ENCODE results near the gene AFF3. TPM values are rescaled to one million over a fixed set of nuclear protein-coding genes. Genes with fewer than 3 reads are reported as not detected.

Gene AFF3
- total and polyA plus RNA-seq, 2 of the 8 experiments (the other 6 are each of a cell fraction or from before 2014, with no cell fraction given): 0.27 to 3.0 TPM

- H2AFZ ChIP-seq (ENCODE audit: low read length): no peak overlapping the region
- H3K4ac ChIP-seq (replicated peaks; ENCODE audit: insufficient read length, low read depth, low read length): no peak overlapping the region
- no peaks in the 10 kb centered on the region for H3K27me3 ChIP-seq (replicated peaks in 1 of 4; ENCODE audit: control insufficient read depth in 3 of 4, extremely low read depth in 1 of 4, insufficient read depth in 3 of 4, low read length in 3 of 4)
- H4K5ac ChIP-seq (ENCODE audit: insufficient read length, low read depth, low read length): no peak overlapping the region
- no peaks in the 10 kb centered on the region for H3K36me3 ChIP-seq (ENCODE audit: control insufficient read depth in 2 of 4, insufficient read depth in 4 of 4, low read length in 3 of 4)
- no peak overlapping the region for H3K9ac ChIP-seq (replicated peaks in 1 of 4; ENCODE audit: extremely low read depth in 1 of 4, low read depth in 3 of 4, low read length in 3 of 4)
- H3K14ac ChIP-seq (ENCODE audit: insufficient read length): no peak overlapping the region
- H4K20me1 ChIP-seq (replicated peaks in 1 of 2; ENCODE audit: control insufficient read depth in 1 of 2, insufficient read depth in 2 of 2, low read length in 2 of 2): no peaks in the 10 kb centered on the region
- H2BK20ac ChIP-seq (ENCODE audit: low read length): no peak overlapping the region
- H3K79me2 ChIP-seq (ENCODE audit: control insufficient read depth in 1 of 2, insufficient read depth in 2 of 2, low read length in 2 of 2): no peaks in the 10 kb centered on the region
- H4K8ac ChIP-seq (ENCODE audit: extremely low read depth, insufficient read depth, low read length): no peak overlapping the region
- no peak overlapping the region for H3K4me2 ChIP-seq (ENCODE audit: insufficient read depth in 1 of 2, low read depth in 2 of 2, low read length in 2 of 2)
- no peak overlapping the region for H3K56ac ChIP-seq (replicated peaks; ENCODE audit: insufficient read length, low read depth, low read length)
- WGBS, 2 experiments (ENCODE audit: extremely low coverage in 1 of 2, insufficient coverage in 1 of 2, insufficient read length in 1 of 2, insufficient replicate concordance in 2 of 2, low coverage in 1 of 2, low lambda C conversion rate in 2 of 2, missing lambda C conversion rate in 1 of 2): 61% methylated on average over 3 of the region's 3 CpGs; no CpG with 5 or more reads in 1 of the 2 experiments
- no peak overlapping the region for H3K23ac ChIP-seq (ENCODE audit: insufficient read length)
- H3K18ac ChIP-seq (ENCODE audit: extremely low read depth, low read length): no peak overlapping the region
- no peak for FAIRE-seq
- no peaks in the 10 kb centered on the region for H3K9me3 ChIP-seq (ENCODE audit: insufficient read depth in 2 of 2, low read depth in 1 of 2, low read length in 1 of 2)
- no peak for TF ChIP-seq POLR2A (IDR thresholded peaks at IDR 0.05; ENCODE audit: control extremely low read depth in 1 of 2, low read depth in 2 of 2, low read length in 2 of 2)
- peak; percentile 84; the same call in 1 of the 2 replicates for TF ChIP-seq SP1 (IDR thresholded peaks at IDR 0.05; ENCODE audit: low read depth, low read length)
- ChIA-PET POLR2A (ENCODE audit: partially characterized antibody) (no interaction called here), CTCF (ENCODE audit: partially characterized antibody) (no interaction called here)
- no peak overlapping the region for H2BK5ac ChIP-seq (ENCODE audit: low read depth, low read length)
- no peaks in the 10 kb centered on the region for H3K79me1 ChIP-seq (ENCODE audit: low read depth, low read length)
- no peak overlapping the region for H3K27ac ChIP-seq (ENCODE audit: low read depth, low read length)
- peak in 1 of 2 experiments; percentile 34 for DNase-seq (ENCODE audit: low read depth in 1 of 2, low spot score in 2 of 2)
- H3K4me3 ChIP-seq (ENCODE audit: extremely low read depth in 1 of 4, insufficient read depth in 2 of 4, low read depth in 3 of 4, low read length in 4 of 4): no peak overlapping the region
- H4K91ac ChIP-seq (replicated peaks; ENCODE audit: insufficient read length, low read length): no peak overlapping the region
- no peak overlapping the region for H2BK12ac ChIP-seq (ENCODE audit: low read depth, low read length)
- H2AK5ac ChIP-seq (ENCODE audit: low read depth, low read length): no peak overlapping the region
- no peaks in the 10 kb centered on the region for H3K23me2 ChIP-seq (ENCODE audit: low read depth, low read length)
- peaks cover 0 to 5% (median 0%) of the 10 kb centered on the region in 4 experiments; a peak in 2 of 7 replicates for H3K4me1 ChIP-seq (replicated peaks in 1 of 4; ENCODE audit: control insufficient read depth in 3 of 4, insufficient read depth in 4 of 4, low read length in 3 of 4)
- H2BK15ac ChIP-seq (ENCODE audit: low read length): no peak overlapping the region
- H2BK120ac ChIP-seq (replicated peaks; ENCODE audit: low read depth, low read length): no peak overlapping the region
Measured at GRCh38 chr2:99708231-99708630, 434.2 kb downstream of the AFF3 start.
